Measurements from ENCODE around the gene KLK8.

DNA sequence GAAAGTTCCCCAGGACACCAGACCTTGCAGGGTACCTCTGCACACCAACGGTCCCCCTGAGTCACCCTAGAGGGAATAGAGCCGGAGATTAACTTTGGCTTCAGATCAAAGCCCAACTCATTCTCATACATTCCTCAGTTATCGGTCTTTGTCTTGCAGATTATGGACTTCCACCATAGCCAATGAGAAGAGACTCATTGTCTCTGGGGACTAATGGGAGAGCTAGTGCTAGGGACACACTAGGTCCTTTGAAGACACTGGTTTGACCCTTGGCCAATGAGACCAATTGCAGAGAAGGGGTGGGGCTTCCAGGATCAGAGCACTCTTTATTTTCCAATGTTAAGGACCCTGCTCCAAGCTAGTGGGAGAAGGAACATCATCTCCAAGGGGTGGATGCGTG, 23.8 kb downstream of the KLK8 start:
- no peak for TF ChIP-seq CTCF (IDR thresholded peaks at IDR 0.05)
- no peak for TF ChIP-seq POLR2AphosphoS5 (IDR thresholded peaks at IDR 0.05)

All from upper lobe of left lung (tissue), 4 donors.